B cell (primary cell): ENCODE results near the gene SLC2A10. TPM values are rescaled to one million over a fixed set of nuclear protein-coding genes. Genes with fewer than 3 reads are reported as not detected.

Experiments
- ATAC-seq: fragments of 200-7000 bp; cut with Tn5 transposase; one replicate; pipeline ENCODE4 v1.10.0; 2021; ENCODE audit warnings: low read depth, mild to moderate bottlenecking, moderate number of reproducible peaks, moderate library complexity
- CTCF ChIA-PET: fragments of 350-600 bp; sonication (Branson Sonifier 250); formaldehyde crosslinking; loops from one replicate; lab custom pipeline; 2021; ENCODE audit warnings: antibody characterized with exemption, inconsistent platforms; lab: Charles Lee
- POLR2A ChIA-PET: fragments of 350-600 bp; sonication (Branson Sonifier 250); formaldehyde crosslinking; loops from one replicate; lab custom pipeline; 2021; ENCODE audit warnings: antibody characterized with exemption; lab: Charles Lee
- DNase-seq: peaks from one replicate; pipeline ENCODE4 v3.0.0; 2013
- H2AFZ ChIP-seq: 2 replicates; pipeline ENCODE4 v1.6.1; 2012; ENCODE audit warnings: mild to moderate bottlenecking, low read depth, low read length; ENCODE audit not compliant: insufficient read depth, poor library complexity, severe bottlenecking
- H3K27ac ChIP-seq, 2 donors: 1 replicate in 1 of 2; 2 replicates in 1 of 2; pipeline ENCODE4 v1.5.1; 2012 to 2013; ENCODE audit warnings: low read length in 2 of 2, mild to moderate bottlenecking in 2 of 2, moderate library complexity in 1 of 2
- H3K27me3 ChIP-seq, 4 experiments: fragments of 200-600 bp in 1 of 4; sonication (generic) in 1 of 4; replicated peaks in 1 of 4; 1 replicate in 2 of 4; 2 replicates in 2 of 4; pipeline versions ENCODE4 v1.6.1 to v1.7.0; 2013 to 2016; ENCODE audit warnings: low read length in 3 of 4, mild to moderate bottlenecking in 2 of 4, mixed read lengths in 1 of 4, moderate library complexity in 1 of 4; ENCODE audit not compliant: insufficient read depth in 4 of 4, control insufficient read depth in 3 of 4; ENCODE audit errors: control extremely low read depth in 1 of 4
- H3K36me3 ChIP-seq, 2 experiments: replicated peaks in 1 of 2; 1 replicate in 1 of 2; 2 replicates in 1 of 2; pipeline versions ENCODE4 v1.6.1 to v1.7.1; 2013; ENCODE audit warnings: low read length in 1 of 2; ENCODE audit not compliant: insufficient read depth in 2 of 2, control insufficient read depth in 1 of 2; ENCODE audit errors: control extremely low read depth in 1 of 2, extremely low read depth in 1 of 2
- H3K4me1 ChIP-seq, 2 donors: fragments of 200-600 bp in 1 of 2; sonication (generic) in 1 of 2; 1 replicate in 1 of 2; 2 replicates in 1 of 2; pipeline versions ENCODE4 v1.5.1 to v1.6.1; 2013 to 2017; ENCODE audit warnings: low read length in 2 of 2; ENCODE audit not compliant: control insufficient read depth in 2 of 2, insufficient read depth in 2 of 2
- H3K4me2 ChIP-seq: replicated peaks from 2 replicates; pipeline ENCODE3; 2012; ENCODE audit warnings: mild to moderate bottlenecking, low read depth, low read length; ENCODE audit not compliant: poor library complexity, severe bottlenecking
- H3K4me3 ChIP-seq, 5 experiments: fragments of 200-600 bp in 1 of 5; sonication (generic) in 1 of 5; 1 replicate in 3 of 5; 2 replicates in 2 of 5; pipeline versions ENCODE4 v1.5.1 to v1.7.0; 2011 to 2016; ENCODE audit warnings: low read length in 4 of 5, mild to moderate bottlenecking in 4 of 5, low read depth in 2 of 5, control low read depth in 1 of 5, moderate library complexity in 1 of 5; ENCODE audit not compliant: insufficient read depth in 1 of 5; ENCODE audit errors: control extremely low read depth in 1 of 5, extremely low read depth in 1 of 5
- H3K79me2 ChIP-seq: fragments of 200-600 bp; sonication (generic); one replicate; pipeline ENCODE4 v1.6.0; 2016; ENCODE audit warnings: low read length; ENCODE audit not compliant: control insufficient read depth, insufficient read depth
- H3K9ac ChIP-seq: fragments of 200-600 bp; sonication (generic); 2 replicates; pipeline ENCODE4 v1.6.1; 2017; ENCODE audit warnings: mild to moderate bottlenecking, low read length, moderate library complexity
- H3K9me3 ChIP-seq, 3 donors: one replicate each; pipeline versions ENCODE4 v1.6.1 to v1.7.1; 2013; ENCODE audit warnings: low read length in 2 of 3; ENCODE audit not compliant: control insufficient read depth in 2 of 3, insufficient read depth in 1 of 3; ENCODE audit errors: control extremely low read depth in 1 of 3
- H4K20me1 ChIP-seq: 2 replicates; pipeline ENCODE4 v1.6.0; 2012; ENCODE audit warnings: mild to moderate bottlenecking, low read length; ENCODE audit not compliant: insufficient read depth, control insufficient read depth, poor library complexity, severe bottlenecking
- H3K27ac Mint-ChIP-seq: one replicate; pipeline ENCODE4 v1.8.0; 2021; ENCODE audit warnings: mixed read lengths
- H3K27me3 Mint-ChIP-seq: one replicate; pipeline ENCODE4 v1.8.0; 2021; ENCODE audit warnings: mixed read lengths
- H3K4me1 Mint-ChIP-seq: one replicate; pipeline ENCODE4 v1.8.0; 2021; ENCODE audit warnings: mixed read lengths
- H3K4me3 Mint-ChIP-seq: one replicate; pipeline ENCODE4 v1.8.0; 2021; ENCODE audit warnings: mixed read lengths
- H3K9me3 Mint-ChIP-seq: one replicate; pipeline ENCODE4 v1.8.0; 2022; ENCODE audit warnings: mixed read lengths; ENCODE audit not compliant: insufficient read depth
- EZH2 ChIP-seq: IDR thresholded peaks from 2 replicates; pipeline ENCODE4 v1.6.1; 2012; ENCODE audit warnings: borderline replicate concordance, low read depth, mild to moderate bottlenecking, moderate library complexity, low read length; ENCODE audit not compliant: insufficient read depth, poor library complexity, severe bottlenecking
- WGBS: methylation state at CpG from one replicate; pipeline ENCODE4 v1.1.5; 2013; ENCODE audit warnings: missing lambda C conversion rate; ENCODE audit not compliant: insufficient coverage; 5-methylcytosine and 5-hydroxymethylcytosine counted together
- intact Hi-C: fragments of 100-400 bp; cut with micrococcal nuclease; formaldehyde crosslinking; loops from one replicate; pipeline ENCODE4 v1.10.0; 2022
- polyA plus RNA-seq: library from polyadenylated mRNA; depleted of rRNA; stranded (reverse); fragments of >200 nt; gene quantifications from 2 replicates; pipeline ENCODE4 v1.2.3, GENCODE V29; 2012
- total RNA-seq, 2 donors: library from RNA; stranded (reverse); fragments of 120-200 nt in 1 of 2; gene quantifications; 1 replicate in 1 of 2; 2 replicates in 1 of 2; pipeline versions ENCODE4 v1.2.3 to v1.2.4, GENCODE V29; 2013 to 2022
- TF ChIP-seq, protein P1 (sequence below): fragments of 200-600 bp; IDR thresholded peaks from one replicate; pipeline ENCODE4 v1.8.0; 2022; ENCODE audit warnings: antibody characterized with exemption, mild to moderate bottlenecking

Gene SLC2A10
- total and polyA plus RNA-seq, 2 donors (not counting 1 experiment from before 2014, with no cell fraction given): not detected

DNA sequence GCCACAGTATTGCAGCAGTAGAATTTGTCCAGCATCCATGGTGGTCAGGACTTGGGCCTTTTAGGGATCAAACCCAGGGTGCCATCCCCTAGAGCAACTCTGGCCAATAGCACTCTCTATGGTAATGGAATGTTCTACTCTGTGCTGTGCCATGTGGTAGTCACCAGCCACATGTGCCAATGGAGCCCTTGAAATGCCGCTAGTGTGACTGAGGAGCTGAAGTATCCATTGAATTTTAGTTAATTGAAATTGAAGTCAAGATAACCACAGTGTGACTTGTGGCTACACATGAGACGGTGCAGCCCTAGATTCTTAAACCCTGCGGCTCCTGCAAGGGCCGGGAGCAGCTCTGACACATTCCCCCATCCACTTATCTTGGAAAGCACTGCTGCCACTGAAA is 54.6 kb downstream of the SLC2A10 start:
- Histone ChIP-seq H2AFZ (no peak overlapping the region), H3K4me3 (no peak overlapping the region), H3K27me3 (peaks cover 0 to 13% (median 0%) of the 10 kb centered on the region in 4 experiments), H3K27ac (no peak overlapping the region), H3K4me1 (no peaks in the 10 kb centered on the region), H4K20me1 (no peaks in the 10 kb centered on the region), H3K9ac (no peak overlapping the region), H3K36me3 (no peaks in the 10 kb centered on the region), H3K79me2 (no peaks in the 10 kb centered on the region), H3K4me2 (no peak overlapping the region), H3K9me3 (peaks cover 0 to 2% (median 0%) of the 10 kb centered on the region in 3 donors)
- Mint-ChIP-seq H3K4me1 (no peaks in the 10 kb centered on the region), H3K27ac (no peak overlapping the region), H3K4me3 (no peak overlapping the region), H3K9me3 (no peaks in the 10 kb centered on the region), H3K27me3 (peaks cover 30% of the 10 kb centered on the region)
- TF ChIP-seq EZH2: no peak
- TF ChIP-seq, protein P1, sequence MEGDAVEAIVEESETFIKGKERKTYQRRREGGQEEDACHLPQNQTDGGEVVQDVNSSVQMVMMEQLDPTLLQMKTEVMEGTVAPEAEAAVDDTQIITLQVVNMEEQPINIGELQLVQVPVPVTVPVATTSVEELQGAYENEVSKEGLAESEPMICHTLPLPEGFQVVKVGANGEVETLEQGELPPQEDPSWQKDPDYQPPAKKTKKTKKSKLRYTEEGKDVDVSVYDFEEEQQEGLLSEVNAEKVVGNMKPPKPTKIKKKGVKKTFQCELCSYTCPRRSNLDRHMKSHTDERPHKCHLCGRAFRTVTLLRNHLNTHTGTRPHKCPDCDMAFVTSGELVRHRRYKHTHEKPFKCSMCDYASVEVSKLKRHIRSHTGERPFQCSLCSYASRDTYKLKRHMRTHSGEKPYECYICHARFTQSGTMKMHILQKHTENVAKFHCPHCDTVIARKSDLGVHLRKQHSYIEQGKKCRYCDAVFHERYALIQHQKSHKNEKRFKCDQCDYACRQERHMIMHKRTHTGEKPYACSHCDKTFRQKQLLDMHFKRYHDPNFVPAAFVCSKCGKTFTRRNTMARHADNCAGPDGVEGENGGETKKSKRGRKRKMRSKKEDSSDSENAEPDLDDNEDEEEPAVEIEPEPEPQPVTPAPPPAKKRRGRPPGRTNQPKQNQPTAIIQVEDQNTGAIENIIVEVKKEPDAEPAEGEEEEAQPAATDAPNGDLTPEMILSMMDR: no peak
- intact Hi-C loops: no loop called here
- 92% methylated on average over 4 of the region's 4 CpGs for WGBS
- ATAC-seq (no peak), DNase-seq (no peak)
- CTCF ChIA-PET: interaction anchor here (1.2 to 1.5 kb wide), 3 partner anchors 9 to 12 kb away, joined by 3 to 6 read pairs (median 5); no protein-coding TSS in a partner anchor
- POLR2A ChIA-PET: no interaction called here

DNA sequence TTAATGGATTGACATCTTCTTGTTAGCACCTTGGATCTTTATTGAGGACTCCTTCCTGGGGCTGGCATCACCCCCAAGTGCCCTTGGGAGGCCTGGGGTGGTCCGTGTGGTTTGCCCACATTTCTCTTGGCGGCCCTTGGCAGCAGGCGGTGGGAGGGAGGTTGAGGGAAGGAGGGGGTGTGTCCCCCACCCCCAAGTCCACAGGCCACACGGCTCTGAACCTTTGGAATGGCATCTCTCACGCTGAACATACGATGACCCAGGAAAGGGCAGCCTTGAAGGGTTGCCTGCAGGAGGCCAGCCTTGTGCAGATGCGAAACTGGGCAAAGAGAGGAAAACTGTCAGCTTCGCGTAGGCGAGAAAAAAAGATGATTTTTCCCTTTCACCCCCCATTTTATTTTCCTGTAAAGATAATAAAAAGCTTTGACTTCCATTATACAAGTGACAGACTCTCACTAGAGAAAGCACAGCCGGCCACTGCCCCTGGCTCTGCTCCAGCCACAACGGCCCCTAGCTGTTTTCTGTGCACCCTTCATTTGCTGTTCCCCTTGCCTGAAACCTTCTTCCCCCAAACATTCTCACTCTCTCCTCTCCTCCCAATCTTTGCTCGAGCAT is 56.2 kb downstream of the SLC2A10 start:
- peaks cover 0 to 13% (median 1%) of the 10 kb centered on the region in 4 experiments for H3K27me3 ChIP-seq
- no peak overlapping the region for H3K4me3 Mint-ChIP-seq
- intact Hi-C loops: no loop called here
- H3K4me3 ChIP-seq: no peak overlapping the region
- H2AFZ ChIP-seq: no peak overlapping the region
- no peaks in the 10 kb centered on the region for H3K9me3 ChIP-seq
- ATAC-seq (no peak), DNase-seq (no peak)
- no peaks in the 10 kb centered on the region for H3K4me1 ChIP-seq
- H3K36me3 ChIP-seq: no peaks in the 10 kb centered on the region
- no peaks in the 10 kb centered on the region for H3K4me1 Mint-ChIP-seq
- H3K27ac ChIP-seq: no peak overlapping the region
- H3K79me2 ChIP-seq: no peaks in the 10 kb centered on the region
- no peak overlapping the region for H3K27ac Mint-ChIP-seq
- peaks cover 34% of the 10 kb centered on the region for H3K27me3 Mint-ChIP-seq
- 80% methylated on average over 7 of the region's 13 CpGs for WGBS
- ChIA-PET CTCF (interaction anchor here (0.8 to 1.7 kb wide), 3 partner anchors 9 to 12 kb away, joined by 3 to 11 read pairs (median 5); no protein-coding TSS in a partner anchor), POLR2A (no interaction called here)
- H4K20me1 ChIP-seq: no peaks in the 10 kb centered on the region
- H3K9me3 Mint-ChIP-seq: no peaks in the 10 kb centered on the region
- no peak overlapping the region for H3K9ac ChIP-seq
- TF ChIP-seq EZH2: no peak
- TF ChIP-seq, protein P1: no peak
- H3K4me2 ChIP-seq: no peak overlapping the region
